NCI-H1417 (cell line): ENCODE data around the gene CCDC12.
A peak's percentile ranks its signal among the peaks of the same experiment; 100 is the strongest.

Source experiments
- DNase-seq, 3 experiments: peaks; one replicate each; lab custom pipeline; 2025; lab: John Stamatoyannopoulos, UW

The CCDC12 gene

GRCh38 chr3:46976326-46977190 is at the start of gene CCDC12:
TSS of gene CCDC12 (minus strand) at chr3:46976745. CDS start at chr3:46976732, 13 bp downstream.
- peak; percentile 85 to 97 (median 89) for DNase-seq

GRCh38 chr3:47024932-47025331 is 48.4 kb upstream of the CCDC12 start:
- DNase-seq: no peak

GRCh38 chr3:47022641-47023071 is 46.1 kb upstream of the CCDC12 start:
- DNase-seq: peak in 2 of 3 experiments; percentile 14 to 43

- DNase-seq: no peak
Measured at GRCh38 chr3:47020311-47020710, 43.8 kb upstream of the CCDC12 start.

- DNase-seq: no peak
Measured at GRCh38 chr3:47019201-47019600, 42.7 kb upstream of the CCDC12 start.

GRCh38 chr3:47018269-47018611 is 41.7 kb upstream of the CCDC12 start:
- DNase-seq: no peak

GRCh38 chr3:47017504-47018268 is 41.1 kb upstream of the CCDC12 start:
- no peak for DNase-seq

- no peak for DNase-seq
Measured at GRCh38 chr3:47016934-47017435, 40.4 kb upstream of the CCDC12 start.

- no peak for DNase-seq
Measured at GRCh38 chr3:47016086-47016933, 39.8 kb upstream of the CCDC12 start.

GRCh38 chr3:47015151-47015550 is 38.6 kb upstream of the CCDC12 start:
- DNase-seq: no peak

- no peak for DNase-seq
Measured at GRCh38 chr3:47014036-47014435, 37.5 kb upstream of the CCDC12 start.

- DNase-seq: no peak
Measured at GRCh38 chr3:47013231-47013630, 36.7 kb upstream of the CCDC12 start.

- no peak for DNase-seq
Measured at GRCh38 chr3:47012342-47013230, 36.0 kb upstream of the CCDC12 start.

GRCh38 chr3:47011371-47011770 is 34.8 kb upstream of the CCDC12 start:
- DNase-seq: no peak

- DNase-seq: no peak
Measured at GRCh38 chr3:47010910-47011309, 34.4 kb upstream of the CCDC12 start.

GRCh38 chr3:47010111-47010712 is 33.7 kb upstream of the CCDC12 start:
- peak in 1 of 3 experiments; percentile 23 for DNase-seq

GRCh38 chr3:47009225-47010110 is 32.9 kb upstream of the CCDC12 start:
- DNase-seq: peak; percentile 85 to 92 (median 90)

GRCh38 chr3:47008851-47009224 is 32.3 kb upstream of the CCDC12 start:
- no peak for DNase-seq

GRCh38 chr3:47008234-47008796 is 31.8 kb upstream of the CCDC12 start:
- DNase-seq: no peak
